H1 (cell line): ENCODE measurements around the gene CCNJ.

Experiments
- EZH2 ChIP-seq: fragments of 200-600 bp; sonication (generic); IDR thresholded peaks from 2 replicates; pipeline ENCODE4 v1.7.1; 2012; ENCODE audit warnings: low read depth, mild to moderate bottlenecking, moderate library complexity, low read length, inconsistent platforms; ENCODE audit not compliant: severe bottlenecking
- MAX ChIP-seq: IDR thresholded peaks from 2 replicates; pipeline ENCODE4 v1.6.1; 2012; ENCODE audit warnings: inconsistent platforms
- POLR2A ChIP-seq, 2 experiments: IDR thresholded peaks; 1 replicate in 1 of 2; 2 replicates in 1 of 2; pipeline ENCODE4 v1.6.1; 2011; ENCODE audit warnings: low read depth in 2 of 2, low read length in 2 of 2, mild to moderate bottlenecking in 2 of 2; ENCODE audit errors: control extremely low read depth in 1 of 2
- POLR2AphosphoS5 ChIP-seq: IDR thresholded peaks from 2 replicates; pipeline ENCODE4 v1.6.1; 2011; ENCODE audit warnings: low read depth, low read length
- RNF2 ChIP-seq: fragments of 200-900, 300-1000 bp; sonication (generic); IDR thresholded peaks from 2 replicates; pipeline ENCODE4 v1.7.1; 2016; ENCODE audit warnings: borderline replicate concordance, low read depth, mild to moderate bottlenecking, antibody characterized with exemption, low read length; ENCODE audit not compliant: poor library complexity, severe bottlenecking; ENCODE audit errors: missing control alignments
- RXRA ChIP-seq: IDR thresholded peaks from 2 replicates; pipeline ENCODE4 v1.6.1; 2011; ENCODE audit warnings: low read depth, mild to moderate bottlenecking, low read length, moderate library complexity; ENCODE audit not compliant: insufficient read depth
- TCF12 ChIP-seq: IDR thresholded peaks from 2 replicates; pipeline ENCODE4 v1.6.1; 2011; ENCODE audit warnings: low read depth, mild to moderate bottlenecking, low read length
- TF ChIP-seq, protein P1 (sequence below): IDR thresholded peaks from 2 replicates; pipeline ENCODE4 v1.6.1; 2011; ENCODE audit warnings: low read length, improper control_type of control experiment
- TF ChIP-seq, protein P2 (sequence below), 3 experiments: IDR thresholded peaks; 1 replicate in 2 of 3; 2 replicates in 1 of 3; pipeline versions ENCODE4 v1.5.1 to v1.6.1; 2011; ENCODE audit warnings: low read length in 3 of 3, mild to moderate bottlenecking in 3 of 3, inconsistent platforms in 2 of 3, low read depth in 1 of 3, moderate library complexity in 1 of 3; ENCODE audit not compliant: insufficient read depth in 1 of 3; ENCODE audit errors: control extremely low read depth in 1 of 3

GRCh38 chr10:96046546-96046945 lies 3.2 kb downstream of the CCNJ start:
- TF ChIP-seq POLR2A (IDR thresholded peaks at IDR 0.05; ENCODE audit: control extremely low read depth in 1 of 2, low read depth in 2 of 2, low read length in 2 of 2), result no peak
- TF ChIP-seq EZH2, result no peak
- no peak for TF ChIP-seq RXRA
- no peak for TF ChIP-seq POLR2AphosphoS5
- TF ChIP-seq RNF2, result no peak
- TF ChIP-seq TCF12, result no peak
- TF ChIP-seq, protein P1, sequence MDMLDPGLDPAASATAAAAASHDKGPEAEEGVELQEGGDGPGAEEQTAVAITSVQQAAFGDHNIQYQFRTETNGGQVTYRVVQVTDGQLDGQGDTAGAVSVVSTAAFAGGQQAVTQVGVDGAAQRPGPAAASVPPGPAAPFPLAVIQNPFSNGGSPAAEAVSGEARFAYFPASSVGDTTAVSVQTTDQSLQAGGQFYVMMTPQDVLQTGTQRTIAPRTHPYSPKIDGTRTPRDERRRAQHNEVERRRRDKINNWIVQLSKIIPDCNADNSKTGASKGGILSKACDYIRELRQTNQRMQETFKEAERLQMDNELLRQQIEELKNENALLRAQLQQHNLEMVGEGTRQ, result no peak
- TF ChIP-seq, protein P2, sequence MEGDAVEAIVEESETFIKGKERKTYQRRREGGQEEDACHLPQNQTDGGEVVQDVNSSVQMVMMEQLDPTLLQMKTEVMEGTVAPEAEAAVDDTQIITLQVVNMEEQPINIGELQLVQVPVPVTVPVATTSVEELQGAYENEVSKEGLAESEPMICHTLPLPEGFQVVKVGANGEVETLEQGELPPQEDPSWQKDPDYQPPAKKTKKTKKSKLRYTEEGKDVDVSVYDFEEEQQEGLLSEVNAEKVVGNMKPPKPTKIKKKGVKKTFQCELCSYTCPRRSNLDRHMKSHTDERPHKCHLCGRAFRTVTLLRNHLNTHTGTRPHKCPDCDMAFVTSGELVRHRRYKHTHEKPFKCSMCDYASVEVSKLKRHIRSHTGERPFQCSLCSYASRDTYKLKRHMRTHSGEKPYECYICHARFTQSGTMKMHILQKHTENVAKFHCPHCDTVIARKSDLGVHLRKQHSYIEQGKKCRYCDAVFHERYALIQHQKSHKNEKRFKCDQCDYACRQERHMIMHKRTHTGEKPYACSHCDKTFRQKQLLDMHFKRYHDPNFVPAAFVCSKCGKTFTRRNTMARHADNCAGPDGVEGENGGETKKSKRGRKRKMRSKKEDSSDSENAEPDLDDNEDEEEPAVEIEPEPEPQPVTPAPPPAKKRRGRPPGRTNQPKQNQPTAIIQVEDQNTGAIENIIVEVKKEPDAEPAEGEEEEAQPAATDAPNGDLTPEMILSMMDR (IDR thresholded peaks at IDR 0.05; ENCODE audit: control extremely low read depth in 1 of 3, insufficient read depth in 1 of 3, low read depth in 1 of 3, low read length in 3 of 3), result no peak
- TF ChIP-seq MAX, result no peak
